ENCODE measurements around the gene SCUBE1.

DNA sequence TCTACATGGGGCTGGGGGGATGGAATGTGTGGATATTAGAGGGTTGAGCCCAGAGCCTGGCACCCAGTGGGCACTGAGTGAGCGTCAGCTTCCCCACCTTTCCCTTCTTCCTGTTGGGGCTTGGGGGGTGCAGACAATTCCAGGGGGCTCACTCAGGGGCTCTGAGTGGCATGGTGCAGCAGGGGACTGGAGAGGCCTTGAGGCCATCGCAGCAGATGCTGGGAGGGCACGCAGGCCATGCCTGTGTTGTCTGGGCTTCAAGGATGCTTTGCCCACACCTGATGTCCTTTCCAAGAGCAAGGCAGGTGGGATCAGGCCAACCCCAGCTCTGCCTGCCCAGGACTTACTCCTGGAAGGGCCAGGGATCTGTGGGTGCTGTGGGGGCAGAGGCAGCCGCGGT is 145.0 kb downstream of the SCUBE1 start:
- TF ChIP-seq CTCF (IDR thresholded peaks at IDR 0.05; ENCODE audit: extremely low read depth in 1 of 2, insufficient read depth in 1 of 2, low read depth in 1 of 2, low read length in 2 of 2) (no peak), POLR2AphosphoS5 (IDR thresholded peaks at IDR 0.05; ENCODE audit: insufficient read depth, low read depth, low read length) (no peak), POLR2A (IDR thresholded peaks at IDR 0.05; ENCODE audit: low read depth, low read length) (no peak), JUN (IDR thresholded peaks at IDR 0.05; ENCODE audit: borderline replicate concordance, insufficient read depth, insufficient read length, low read depth) (no peak), EZH2 (IDR thresholded peaks at IDR 0.05; ENCODE audit: borderline replicate concordance, low read depth, low read length, severe bottlenecking) (no peak), GATA2 (IDR thresholded peaks at IDR 0.05; ENCODE audit: insufficient read depth, insufficient read length, low read depth, low read length) (no peak), FOS (IDR thresholded peaks at IDR 0.05; ENCODE audit: borderline replicate concordance, insufficient read depth, low read length) (no peak), MYC (IDR thresholded peaks at IDR 0.05; ENCODE audit: low read depth, low read length) (no peak)
- TF ChIP-seq, protein P1, sequence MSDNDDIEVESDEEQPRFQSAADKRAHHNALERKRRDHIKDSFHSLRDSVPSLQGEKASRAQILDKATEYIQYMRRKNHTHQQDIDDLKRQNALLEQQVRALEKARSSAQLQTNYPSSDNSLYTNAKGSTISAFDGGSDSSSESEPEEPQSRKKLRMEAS (IDR thresholded peaks at IDR 0.05; ENCODE audit: insufficient read depth, insufficient read length) = no peak

Data from endothelial cell of umbilical vein (primary cell).